Duodenal mucosa (tissue), 2 donors: ENCODE results near the gene RNF5.
"Not testable (repeated sequence)": the region's sequence is repeated elsewhere in the genome, so short reads cannot be mapped to it uniquely, and the experiment has no call there.

Experiments
- H3K27ac ChIP-seq: one replicate; pipeline ENCODE4 v1.7.0; 2013; ENCODE audit warnings: low read depth, low read length
- H3K27me3 ChIP-seq, 2 donors: one replicate each; pipeline ENCODE4 v1.7.0; 2013; ENCODE audit warnings: low read length in 2 of 2, control low read depth in 1 of 2; ENCODE audit not compliant: insufficient read depth in 2 of 2, control insufficient read depth in 1 of 2
- H3K36me3 ChIP-seq, 2 donors: one replicate each; pipeline ENCODE4 v1.7.0; 2013; ENCODE audit warnings: low read length in 2 of 2, control low read depth in 1 of 2; ENCODE audit not compliant: insufficient read depth in 2 of 2, control insufficient read depth in 1 of 2
- H3K4me1 ChIP-seq, 2 donors: one replicate each; pipeline ENCODE4 v1.7.0; 2013; ENCODE audit warnings: low read length in 2 of 2, control low read depth in 1 of 2; ENCODE audit not compliant: insufficient read depth in 2 of 2, control insufficient read depth in 1 of 2
- H3K4me3 ChIP-seq, 2 donors: one replicate each; pipeline ENCODE4 v1.7.0; 2013; ENCODE audit warnings: low read length in 2 of 2, low read depth in 1 of 2
- H3K9ac ChIP-seq, 2 donors: one replicate each; pipeline ENCODE4 v1.7.0; 2013; ENCODE audit warnings: low read length in 2 of 2, low read depth in 1 of 2
- H3K9me3 ChIP-seq, 2 donors: one replicate each; pipeline ENCODE4 v1.7.0; 2013; ENCODE audit warnings: low read length in 2 of 2, control low read depth in 1 of 2; ENCODE audit not compliant: control insufficient read depth in 1 of 2

Gene RNF5

GRCh38 chr6:32204268-32204715 lies 26.1 kb downstream of the RNF5 start:
- Histone ChIP-seq H3K9ac (no peak overlapping the region), H3K27me3 (no peaks in the 10 kb centered on the region), H3K4me1 (no peaks in the 10 kb centered on the region), H3K36me3 (no peaks in the 10 kb centered on the region), H3K4me3 (no peak overlapping the region), H3K9me3 (no peaks in the 10 kb centered on the region), H3K27ac (no peak overlapping the region)

DNA sequence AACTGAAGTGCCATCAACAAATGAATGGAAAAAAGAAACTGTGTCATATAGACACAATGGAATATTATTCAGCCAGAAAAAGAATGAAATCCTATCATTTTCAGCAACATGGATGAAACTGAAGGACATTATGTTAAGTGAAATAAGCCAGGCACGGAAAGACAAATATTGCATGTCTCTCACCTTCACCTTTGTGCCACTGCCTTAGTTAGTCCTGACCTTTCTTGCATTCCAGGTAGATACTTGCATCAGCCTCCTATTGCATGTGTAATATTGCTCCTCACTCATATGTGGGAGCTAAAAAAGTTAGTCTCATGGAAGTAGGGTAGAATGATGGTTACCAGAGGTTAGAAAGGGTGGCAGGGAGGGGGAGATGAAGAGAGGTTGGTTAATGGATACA lies 30.8 kb downstream of the RNF5 start:
- Histone ChIP-seq H3K27me3 (no peaks in the 10 kb centered on the region), H3K4me3 (no peak overlapping the region), H3K36me3 (no peaks in the 10 kb centered on the region), H3K9ac (no peak overlapping the region), H3K4me1 (no peaks in the 10 kb centered on the region), H3K9me3 (no peaks in the 10 kb centered on the region), H3K27ac (no peak overlapping the region)

DNA sequence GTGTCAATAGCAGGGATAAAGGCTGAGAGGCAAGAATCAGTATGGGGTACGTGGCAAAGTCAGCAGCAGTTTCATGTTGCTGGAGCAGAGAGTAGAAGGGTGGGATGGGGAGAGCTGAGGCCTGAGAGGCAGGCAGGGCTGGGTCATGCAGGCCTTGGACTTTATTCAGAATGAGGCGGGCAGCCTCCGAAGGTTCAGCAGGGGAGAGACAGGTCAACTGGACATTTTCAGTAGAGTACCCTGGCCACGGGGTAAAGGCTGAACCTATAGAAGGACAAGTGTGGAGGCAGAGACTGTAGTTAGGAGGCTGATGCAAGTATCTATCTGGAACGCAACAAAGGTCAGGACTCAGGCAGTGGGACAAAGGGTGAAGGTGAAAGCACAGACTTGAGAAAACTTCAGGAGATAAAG lies 32.0 kb downstream of the RNF5 start:
- H3K36me3 ChIP-seq: no peaks in the 10 kb centered on the region
- no peaks in the 10 kb centered on the region for H3K4me1 ChIP-seq
- no peaks in the 10 kb centered on the region for H3K27me3 ChIP-seq
- no peak overlapping the region for H3K9ac ChIP-seq
- no peaks in the 10 kb centered on the region for H3K9me3 ChIP-seq
- no peak overlapping the region for H3K27ac ChIP-seq
- no peak overlapping the region for H3K4me3 ChIP-seq

GRCh38 chr6:32211432-32211831 lies 33.2 kb downstream of the RNF5 start:
- H3K4me3 ChIP-seq, H3K9me3 ChIP-seq, H3K36me3 ChIP-seq, H3K27ac ChIP-seq, H3K27me3 ChIP-seq, H3K9ac ChIP-seq, H3K4me1 ChIP-seq: not testable (repeated sequence)

- no peak overlapping the region for H3K4me3 ChIP-seq
- H3K27me3 ChIP-seq: no peaks in the 10 kb centered on the region
- no peaks in the 10 kb centered on the region for H3K9me3 ChIP-seq
- no peaks in the 10 kb centered on the region for H3K4me1 ChIP-seq
- H3K27ac ChIP-seq: no peak overlapping the region
- no peaks in the 10 kb centered on the region for H3K36me3 ChIP-seq
- no peak overlapping the region for H3K9ac ChIP-seq
Observed at GRCh38 chr6:32212076-32212760, 34.0 kb downstream of the RNF5 start.

DNA sequence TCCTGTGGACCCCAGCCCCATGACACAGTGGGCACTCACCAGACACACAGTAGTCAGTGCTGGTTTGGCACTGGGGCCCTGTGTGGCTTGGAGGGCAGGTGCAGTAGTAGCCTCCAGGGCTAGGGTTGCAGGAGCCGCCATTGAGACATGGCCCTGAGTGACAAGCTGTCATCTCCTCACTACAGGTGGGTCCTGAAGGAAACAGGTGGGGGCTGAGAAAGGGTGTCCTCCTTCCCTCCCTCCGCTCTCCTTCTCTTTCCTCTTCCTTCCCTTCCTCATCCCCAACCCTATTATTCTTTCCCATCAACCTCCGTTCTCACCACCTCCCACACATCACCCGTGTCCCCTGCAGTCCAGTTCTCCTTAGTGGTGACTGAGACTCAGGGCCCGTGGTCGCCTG lies 35.4 kb downstream of the RNF5 start:
- Histone ChIP-seq H3K4me1 (no peaks in the 10 kb centered on the region), H3K9ac (no peak overlapping the region), H3K9me3 (no peaks in the 10 kb centered on the region), H3K36me3 (no peaks in the 10 kb centered on the region), H3K4me3 (no peak overlapping the region), H3K27me3 (no peaks in the 10 kb centered on the region), H3K27ac (no peak overlapping the region)

- no peaks in the 10 kb centered on the region for H3K4me1 ChIP-seq
- H3K4me3 ChIP-seq: no peak overlapping the region
- no peak overlapping the region for H3K27ac ChIP-seq
- H3K9me3 ChIP-seq: no peaks in the 10 kb centered on the region
- no peaks in the 10 kb centered on the region for H3K36me3 ChIP-seq
- H3K9ac ChIP-seq: no peak overlapping the region
- peaks cover 0 to under 1% of the 10 kb centered on the region in 2 donors for H3K27me3 ChIP-seq
Observed at GRCh38 chr6:32214126-32214525, 35.9 kb downstream of the RNF5 start.

- H3K4me1 ChIP-seq: no peaks in the 10 kb centered on the region
- H3K4me3 ChIP-seq: no peak overlapping the region
- peaks cover 0 to 3% of the 10 kb centered on the region in 2 donors for H3K27me3 ChIP-seq
- H3K27ac ChIP-seq: no peak overlapping the region
- H3K9ac ChIP-seq: no peak overlapping the region
- H3K9me3 ChIP-seq: no peaks in the 10 kb centered on the region
- H3K36me3 ChIP-seq: no peaks in the 10 kb centered on the region
Observed at GRCh38 chr6:32215617-32216016, 37.4 kb downstream of the RNF5 start.

DNA sequence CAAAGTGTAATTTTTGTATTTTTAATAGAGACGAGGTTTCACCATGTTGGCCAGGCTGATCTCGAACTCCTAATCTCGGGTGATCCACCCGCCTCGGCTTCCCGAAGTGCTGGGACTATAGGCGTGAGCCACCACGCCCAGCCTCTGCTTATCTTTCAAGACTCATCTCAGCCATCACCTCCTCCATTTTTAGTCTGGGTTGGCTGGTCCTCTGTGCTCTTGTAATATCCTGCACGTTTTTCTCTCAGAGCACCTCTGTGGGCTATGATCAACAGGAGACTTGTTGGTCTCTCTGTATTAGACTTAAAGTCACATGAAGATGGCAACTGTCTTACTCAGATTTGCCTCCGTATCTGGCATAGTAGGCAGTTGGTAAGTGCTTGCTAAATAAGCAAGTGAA lies 38.1 kb downstream of the RNF5 start:
- H3K4me1 ChIP-seq: no peaks in the 10 kb centered on the region
- no peaks in the 10 kb centered on the region for H3K9me3 ChIP-seq
- no peaks in the 10 kb centered on the region for H3K36me3 ChIP-seq
- H3K27ac ChIP-seq: no peak overlapping the region
- no peak overlapping the region for H3K4me3 ChIP-seq
- H3K9ac ChIP-seq: no peak overlapping the region
- peaks cover 0 to 3% of the 10 kb centered on the region in 2 donors for H3K27me3 ChIP-seq

DNA sequence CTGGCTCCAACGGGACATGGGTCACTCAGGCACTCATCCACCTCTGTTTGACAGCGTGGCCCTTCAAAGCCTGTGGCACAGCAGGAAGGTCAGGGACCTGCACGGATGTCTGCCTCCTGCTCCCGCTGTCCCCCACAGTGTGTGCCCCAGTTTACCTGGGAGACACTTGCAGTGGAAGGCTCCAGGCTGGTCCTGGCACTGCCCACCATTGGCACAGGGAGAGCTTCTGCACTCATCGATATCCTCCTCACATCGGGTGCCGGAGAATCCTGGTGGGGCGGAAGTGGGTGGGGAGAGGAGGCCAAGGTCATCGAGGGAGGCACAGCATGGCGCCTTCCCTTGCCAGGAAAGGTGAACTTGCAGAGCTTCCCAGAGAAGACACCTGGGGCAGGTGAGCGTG lies 38.8 kb downstream of the RNF5 start:
- Histone ChIP-seq H3K27ac (no peak overlapping the region), H3K27me3 (peaks cover 0 to 3% of the 10 kb centered on the region in 2 donors), H3K36me3 (no peaks in the 10 kb centered on the region), H3K9me3 (no peaks in the 10 kb centered on the region), H3K4me3 (no peak overlapping the region), H3K4me1 (no peaks in the 10 kb centered on the region), H3K9ac (no peak overlapping the region)

DNA sequence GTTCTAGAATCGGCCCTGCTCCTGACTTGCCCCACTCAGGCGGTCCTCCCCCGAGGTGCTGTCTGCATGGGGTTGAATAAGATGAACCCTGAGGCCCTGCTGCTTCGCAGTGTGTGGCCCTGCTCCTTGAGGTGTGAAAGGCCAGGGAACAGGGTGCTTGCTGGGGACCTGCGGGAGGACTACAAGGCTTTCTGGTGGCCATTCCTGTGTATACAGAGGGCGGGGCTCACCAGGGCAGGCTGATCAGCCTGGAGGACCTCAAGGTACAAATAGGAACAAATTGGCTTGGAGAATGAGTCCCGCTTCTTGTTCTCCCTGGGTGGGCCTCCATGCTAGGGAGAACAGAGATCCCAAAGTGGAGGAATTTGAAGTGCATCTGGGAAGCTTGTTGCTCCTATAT lies 40.0 kb downstream of the RNF5 start:
- Histone ChIP-seq H3K9ac (no peak overlapping the region), H3K4me1 (no peaks in the 10 kb centered on the region), H3K9me3 (no peaks in the 10 kb centered on the region), H3K27ac (no peak overlapping the region), H3K36me3 (no peaks in the 10 kb centered on the region), H3K4me3 (no peak overlapping the region), H3K27me3 (peaks cover 0 to 3% of the 10 kb centered on the region in 2 donors)
